Jurkat, Clone E6-1 (cell line): Measurements from ENCODE around the gene TBX2.

Source experiments
- DNase-seq: peaks from one replicate; pipeline ENCODE4 v3.0.0-alpha.2; 2011; ENCODE audit warnings: low read depth, low spot score
- H3K4me3 ChIP-seq: 2 replicates; pipeline ENCODE4 v1.5.1; 2011; ENCODE audit warnings: mild to moderate bottlenecking, low read length, control low read depth, moderate library complexity

Gene TBX2

DNA sequence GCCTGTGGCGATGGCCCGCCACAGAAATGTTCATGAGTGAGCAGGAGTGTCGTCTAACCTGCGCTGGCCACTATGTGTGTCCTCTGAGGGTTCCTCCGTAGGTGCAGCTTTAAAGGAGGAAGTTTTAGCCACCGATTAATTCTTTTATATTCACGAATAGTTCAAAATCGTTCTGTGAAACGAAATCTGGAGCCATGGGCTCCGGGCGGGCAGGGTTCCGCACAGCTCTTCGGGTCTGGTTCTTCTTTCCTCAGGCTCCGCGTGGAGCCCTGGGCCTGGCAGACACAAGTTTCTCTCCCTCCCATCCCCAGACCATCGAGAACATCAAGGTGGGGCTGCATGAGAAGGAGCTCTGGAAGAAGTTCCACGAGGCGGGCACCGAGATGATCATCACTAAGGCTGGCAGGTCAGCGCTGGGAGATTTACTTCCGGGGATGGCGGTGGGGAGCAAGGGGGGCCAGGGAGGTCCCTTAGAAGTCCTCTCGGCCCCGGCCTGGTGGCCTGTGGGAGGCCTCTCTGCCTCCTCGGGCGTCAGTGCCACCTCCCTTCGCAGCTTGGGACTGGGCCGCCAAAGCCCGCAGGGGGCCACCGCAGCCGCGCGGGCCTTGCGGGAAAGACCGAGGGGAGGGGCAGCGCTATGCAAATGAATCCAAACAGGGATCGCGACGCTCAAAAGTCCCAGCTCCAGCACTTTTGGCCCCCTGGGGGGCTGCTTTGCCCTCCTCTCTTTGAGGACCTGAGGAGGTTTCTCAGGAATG is 57.8 kb downstream of the TBX2 start:
- no peak overlapping the region for H3K4me3 ChIP-seq
- DNase-seq: no peak

DNA sequence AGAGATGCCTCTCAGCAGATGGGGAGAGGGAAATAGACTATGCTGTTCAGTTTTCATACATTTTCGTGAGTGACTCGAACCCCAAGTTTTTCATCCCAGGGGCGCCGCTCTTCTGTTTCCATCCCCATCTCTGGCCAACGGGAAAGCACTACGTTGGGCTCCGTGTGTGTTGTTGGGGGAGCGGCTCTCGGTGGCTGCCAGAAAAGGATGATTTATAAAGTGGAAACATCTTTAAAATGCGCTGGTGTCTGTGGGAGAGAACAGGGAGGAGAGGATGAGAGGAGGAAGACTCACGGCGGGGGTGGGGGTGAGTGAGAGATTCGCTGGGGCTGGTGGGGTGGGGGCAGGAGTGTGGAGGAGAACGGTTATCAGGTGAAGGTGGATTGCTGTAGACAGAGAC is 58.4 kb downstream of the TBX2 start:
- no peak overlapping the region for H3K4me3 ChIP-seq
- DNase-seq: no peak

DNA sequence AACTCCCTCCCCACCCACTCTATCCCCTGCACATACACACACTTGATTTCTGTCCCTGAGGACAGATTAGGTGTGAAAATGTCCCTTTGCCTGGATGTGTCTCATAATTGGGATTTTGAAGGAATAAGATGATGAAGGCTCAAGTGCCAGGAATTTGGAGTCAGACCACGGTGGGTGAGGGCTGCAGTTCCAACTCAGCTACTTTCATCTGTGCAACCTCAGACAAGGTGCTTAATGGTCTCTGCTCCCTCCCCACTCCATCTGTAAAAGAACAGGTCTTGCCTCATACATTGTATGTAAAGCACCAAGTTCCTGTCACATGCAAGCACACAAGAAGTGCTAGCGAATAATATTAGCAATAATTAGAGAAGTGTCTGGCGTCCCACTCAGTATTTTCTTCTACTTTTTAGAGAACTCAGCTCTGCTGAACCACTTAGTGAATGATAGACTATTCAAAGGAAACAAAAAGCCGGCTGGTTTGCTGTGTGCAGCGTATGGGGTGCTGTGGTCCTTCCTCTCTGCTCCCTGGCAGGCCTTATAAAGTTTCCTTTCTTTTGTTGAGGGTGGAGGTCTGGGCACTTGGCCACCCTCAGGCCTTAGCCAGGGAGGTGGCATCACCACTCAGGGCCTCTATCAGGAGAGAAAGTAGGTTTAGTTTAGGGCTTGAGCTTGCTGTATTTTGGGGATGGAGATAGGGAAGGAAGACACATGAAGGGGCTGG is 58.9 kb downstream of the TBX2 start:
- no peak for DNase-seq
- no peak overlapping the region for H3K4me3 ChIP-seq
